ENCODE results near the gene TIPIN. TPM values are rescaled to one million over a fixed set of nuclear protein-coding genes. Genes with fewer than 3 reads are reported as not detected.
A peak's percentile ranks its signal among the peaks of the same experiment; 100 is the strongest.
"Not testable (repeated sequence)": the region's sequence is repeated elsewhere in the genome, so short reads cannot be mapped to it uniquely, and the experiment has no call there.

TIPIN gene
- total and polyA plus RNA-seq, 4 donors: 5.2 to 10.9 (median 6.2) TPM

- H3K36me3 ChIP-seq (ENCODE audit: control insufficient read depth in 4 of 4, insufficient read depth in 4 of 4, low read length in 4 of 4): no peaks in the 10 kb centered on the region
- peak overlapping the region; percentile 83 for H3K9ac ChIP-seq (ENCODE audit: insufficient read depth in 1 of 2, low read length in 2 of 2)
- H3K9me3 ChIP-seq (ENCODE audit: control insufficient read depth in 4 of 4, insufficient read depth in 3 of 4, low read length in 3 of 4): no peaks in the 10 kb centered on the region
- H3K27me3 ChIP-seq (ENCODE audit: control insufficient read depth in 3 of 3, insufficient read depth in 3 of 3, low read length in 2 of 3): no peaks in the 10 kb centered on the region
- WGBS, 2 donors: 24 to 52% methylated on average over 3 of the region's 3 CpGs
- no peak for DNase-seq
- H3K4me3 ChIP-seq: peak overlapping the region; percentile 79
- H3K27ac ChIP-seq (ENCODE audit: low read depth in 1 of 2, low read length in 1 of 2): peak overlapping the region in 1 of 2 donors; percentile 96
- no peak for ATAC-seq (ENCODE audit: insufficient read depth, low FRiP score)
- H3K4me1 ChIP-seq (ENCODE audit: control insufficient read depth in 5 of 5, insufficient read depth in 5 of 5, low read length in 5 of 5): peaks cover 0 to 20% (median 8%) of the 10 kb centered on the region in 5 donors
- TF ChIP-seq CTCF (IDR thresholded peaks at IDR 0.05; ENCODE audit: control extremely low read depth, extremely low read depth): no peak
Observed at GRCh38 chr15:66388043-66388363, 31.5 kb upstream of the TIPIN start.

DNA sequence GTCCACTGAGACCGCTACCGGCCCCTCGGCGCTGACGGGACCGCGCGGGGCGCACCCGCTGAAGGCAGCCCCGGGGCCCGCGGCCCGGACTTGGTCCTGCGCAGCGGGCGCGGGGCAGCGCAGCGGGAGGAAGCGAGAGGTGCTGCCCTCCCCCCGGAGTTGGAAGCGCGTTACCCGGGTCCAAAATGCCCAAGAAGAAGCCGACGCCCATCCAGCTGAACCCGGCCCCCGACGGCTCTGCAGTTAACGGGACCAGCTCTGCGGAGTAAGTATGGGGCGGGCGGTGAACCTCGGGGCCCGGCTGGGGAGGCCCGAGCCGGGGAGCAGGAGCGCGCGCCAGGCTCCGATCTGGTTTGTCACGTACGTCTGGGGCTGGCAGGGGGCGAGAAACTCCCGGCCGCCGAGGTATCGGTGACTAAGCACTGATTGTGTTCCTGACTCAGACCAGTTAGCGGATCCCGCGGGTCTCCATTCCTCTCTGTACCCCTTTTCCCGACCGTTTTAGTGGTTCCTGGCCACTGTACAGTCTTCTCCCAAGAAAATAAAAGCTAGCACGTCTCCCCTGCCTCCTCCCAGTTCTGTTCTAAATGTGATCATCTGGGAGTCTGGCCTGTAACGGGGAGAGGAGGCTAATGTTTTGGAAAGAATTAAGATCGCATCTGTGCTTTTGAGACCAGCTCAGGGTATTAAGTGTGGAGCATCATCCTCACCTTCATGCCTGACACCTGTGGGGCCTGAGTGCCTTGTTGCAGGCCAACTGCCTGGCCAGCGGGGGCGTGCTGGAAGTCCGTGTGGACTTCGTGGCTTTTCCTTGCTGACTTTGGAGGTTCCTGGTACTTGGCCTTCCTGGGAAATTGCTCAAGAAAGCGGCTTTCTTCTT, 30.9 kb upstream of the TIPIN start:
- no peak for TF ChIP-seq CTCF (IDR thresholded peaks at IDR 0.05; ENCODE audit: control extremely low read depth, extremely low read depth)
- Histone ChIP-seq H3K27me3 (ENCODE audit: control insufficient read depth in 3 of 3, insufficient read depth in 3 of 3, low read length in 2 of 3) (no peaks in the 10 kb centered on the region), H3K9me3 (ENCODE audit: control insufficient read depth in 4 of 4, insufficient read depth in 3 of 4, low read length in 3 of 4) (no peaks in the 10 kb centered on the region), H3K36me3 (ENCODE audit: control insufficient read depth in 4 of 4, insufficient read depth in 4 of 4, low read length in 4 of 4) (no peaks in the 10 kb centered on the region), H3K4me1 (ENCODE audit: control insufficient read depth in 5 of 5, insufficient read depth in 5 of 5, low read length in 5 of 5) (peaks cover 0 to 20% (median 8%) of the 10 kb centered on the region in 5 donors), H3K4me3 (peak overlapping the region; percentile 79), H3K9ac (ENCODE audit: insufficient read depth in 1 of 2, low read length in 2 of 2) (peak overlapping the region; percentile 83), H3K27ac (ENCODE audit: low read depth in 1 of 2, low read length in 1 of 2) (peak overlapping the region; percentile 92 to 96)
- peak; percentile 63 to 69 (median 65) for DNase-seq
- 0 to 1% methylated on average over 62 of the region's 62 CpGs for WGBS, 2 donors
- ATAC-seq (ENCODE audit: insufficient read depth, low FRiP score): peak; percentile 45

DNA sequence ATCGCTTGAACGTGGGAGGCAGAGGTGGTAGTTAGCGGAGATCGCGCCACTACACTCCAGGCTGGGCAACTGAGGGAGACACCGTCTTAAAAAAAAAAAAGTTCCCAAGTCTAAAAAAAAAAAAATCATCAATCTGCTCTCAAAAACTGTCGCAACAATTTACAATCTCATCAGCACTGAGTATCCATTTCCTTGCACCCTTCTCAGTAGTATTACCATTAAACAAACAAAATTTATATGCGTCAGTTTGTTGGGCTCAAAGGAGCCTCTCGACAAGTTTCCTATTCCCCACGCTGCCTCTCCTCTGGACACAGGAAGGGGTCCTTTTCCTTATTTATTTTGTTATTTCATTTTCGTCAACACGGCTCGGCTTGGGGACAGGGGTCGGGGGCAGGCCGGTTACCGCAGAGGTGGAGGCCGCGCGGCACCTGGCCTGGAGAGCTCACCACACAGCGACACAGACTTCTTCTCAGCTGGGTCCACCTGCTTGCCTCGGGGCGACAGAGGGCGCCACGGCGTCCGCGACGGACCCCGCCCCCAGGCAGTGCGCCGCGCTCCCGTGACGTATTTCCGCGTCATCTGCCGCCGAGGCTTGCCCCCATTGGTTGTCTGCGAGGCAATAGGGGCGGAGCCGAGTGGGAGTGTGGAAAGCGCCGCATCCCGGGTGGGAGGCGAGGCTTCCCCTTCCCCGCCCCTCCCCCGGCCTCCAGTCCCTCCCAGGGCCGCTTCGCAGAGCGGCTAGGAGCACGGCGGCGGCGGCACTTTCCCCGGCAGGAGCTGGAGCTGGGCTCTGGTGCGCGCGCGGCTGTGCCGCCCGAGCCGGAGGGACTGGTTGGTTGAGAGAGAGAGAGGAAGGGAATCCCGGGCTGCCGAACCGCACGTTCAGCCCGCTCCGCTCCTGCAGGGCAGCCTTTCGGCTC, 30.0 kb upstream of the TIPIN start, which contains the start of gene MAP2K1:
TSS of gene MAP2K1 (plus strand) at position 709 of the 920 bp plus-strand sequence. CDS start 436 bp downstream, outside the sequence.
- H3K9ac ChIP-seq (ENCODE audit: insufficient read depth in 1 of 2, low read length in 2 of 2): peak within 1 kb of the TSS; percentile 83
- TF ChIP-seq CTCF (IDR thresholded peaks at IDR 0.05; ENCODE audit: control extremely low read depth, extremely low read depth): peak; percentile 74
- DNase-seq: peak; percentile 98 to 99 (median 99)
- peak within 1 kb of the TSS; percentile 92 to 96 for H3K27ac ChIP-seq (ENCODE audit: low read depth in 1 of 2, low read length in 1 of 2)
- H3K4me3 ChIP-seq: peak within 1 kb of the TSS; percentile 79
- 4 to 6% methylated on average over 60 to 69 of the region's 69 CpGs for WGBS, 2 donors
- H3K9me3 ChIP-seq (ENCODE audit: control insufficient read depth in 4 of 4, insufficient read depth in 3 of 4, low read length in 3 of 4): no peaks in the 10 kb centered on the region
- no peaks in the 10 kb centered on the region for H3K36me3 ChIP-seq (ENCODE audit: control insufficient read depth in 4 of 4, insufficient read depth in 4 of 4, low read length in 4 of 4)
- H3K27me3 ChIP-seq (ENCODE audit: control insufficient read depth in 3 of 3, insufficient read depth in 3 of 3, low read length in 2 of 3): no peaks in the 10 kb centered on the region
- H3K4me1 ChIP-seq (ENCODE audit: control insufficient read depth in 5 of 5, insufficient read depth in 5 of 5, low read length in 5 of 5): peaks cover 0 to 20% (median 7%) of the 10 kb centered on the region in 5 donors
- ATAC-seq (ENCODE audit: insufficient read depth, low FRiP score): peak; percentile 94

DNA sequence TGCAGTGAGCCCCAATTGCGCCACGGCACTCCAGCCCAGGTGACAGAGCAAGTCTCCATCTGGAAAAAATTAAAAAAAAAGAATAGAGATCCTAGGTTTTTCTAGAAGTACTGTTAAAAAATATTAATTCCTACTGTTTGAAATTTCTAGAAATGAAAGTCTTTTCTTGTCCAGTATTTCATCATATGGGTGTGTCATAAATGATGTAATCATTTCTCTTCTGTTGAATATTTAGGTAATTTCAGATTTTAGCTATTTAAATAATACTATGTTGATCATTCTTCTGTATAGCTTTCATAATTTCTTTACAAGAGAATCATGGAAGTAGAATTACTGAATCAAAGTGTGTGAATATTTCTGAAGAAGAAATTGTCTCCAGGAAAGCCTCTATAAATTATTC, 24.9 kb upstream of the TIPIN start:
- H3K36me3 ChIP-seq (ENCODE audit: control insufficient read depth in 4 of 4, insufficient read depth in 4 of 4, low read length in 4 of 4); DNase-seq; H3K9me3 ChIP-seq (ENCODE audit: control insufficient read depth in 4 of 4, insufficient read depth in 3 of 4, low read length in 3 of 4); H3K27me3 ChIP-seq (ENCODE audit: control insufficient read depth in 3 of 3, insufficient read depth in 3 of 3, low read length in 2 of 3); H3K4me3 ChIP-seq; H3K9ac ChIP-seq (ENCODE audit: insufficient read depth in 1 of 2, low read length in 2 of 2); H3K27ac ChIP-seq (ENCODE audit: low read depth in 1 of 2, low read length in 1 of 2); ATAC-seq (ENCODE audit: insufficient read depth, low FRiP score); H3K4me1 ChIP-seq (ENCODE audit: control insufficient read depth in 5 of 5, insufficient read depth in 5 of 5, low read length in 5 of 5): not testable (repeated sequence)
- WGBS, 2 donors: 99 to 100% methylated on average over 2 of the region's 2 CpGs

All from lung (tissue), 12 donors.